Neural cell (in vitro differentiated cells): ENCODE data around the gene LMO4.

Source experiments
- CTCF ChIP-seq: fragments of 450-650 bp; IDR thresholded peaks from 2 replicates; pipeline ENCODE4 v1.5.1; 2014; ENCODE audit warnings: antibody characterized with exemption, mild to moderate bottlenecking, moderate library complexity; ENCODE audit not compliant: poor library complexity, severe bottlenecking
- EP300 ChIP-seq: fragments of 450-650 bp; conservative IDR thresholded peaks from 2 replicates; pipeline ENCODE4 v1.6.1; 2014; ENCODE audit warnings: antibody characterized with exemption, mild to moderate bottlenecking, moderate library complexity; ENCODE audit not compliant: poor library complexity, severe bottlenecking
- EZH2 ChIP-seq: fragments of 200-600, 300-800 bp; shearing (Covaris generic), sonication (generic); IDR thresholded peaks from 2 replicates; pipeline ENCODE4 v1.6.1; 2014; ENCODE audit warnings: antibody characterized with exemption, low read length, borderline replicate concordance, mild to moderate bottlenecking; ENCODE audit not compliant: insufficient read depth, poor library complexity, severe bottlenecking

- TF ChIP-seq EP300: no peak
- TF ChIP-seq CTCF: no peak
- TF ChIP-seq EZH2: no peak
These were observed 32.5 kb upstream of the LMO4 start for GRCh38 chr1:87296206-87296605.
